ENCODE data around the gene UBR2.
"Not testable (repeated sequence)": the region's sequence is repeated elsewhere in the genome, so short reads cannot be mapped to it uniquely, and the experiment has no call there.

UBR2 gene

DNA sequence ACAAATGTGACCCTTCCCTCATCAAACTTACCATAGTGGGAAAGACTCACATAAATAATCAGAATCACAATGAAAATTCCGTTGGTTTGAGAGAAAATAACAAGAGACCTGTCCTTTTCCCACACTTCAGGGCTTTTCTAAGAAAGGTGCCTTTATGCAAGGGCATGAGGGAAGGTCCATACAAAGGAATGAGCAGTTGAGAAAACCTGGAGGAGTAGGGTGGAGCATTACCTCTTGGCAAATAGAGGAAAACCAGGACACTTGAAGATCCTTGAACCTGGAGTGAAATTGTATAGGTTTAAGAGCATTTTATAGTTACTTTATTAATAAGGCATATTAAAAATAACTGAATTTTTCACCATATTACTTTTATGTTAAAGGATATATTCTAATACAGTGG, 54.3 kb downstream of the UBR2 start:
- DNase-seq (ENCODE audit: low read depth, low spot score): peak; percentile 12

DNA sequence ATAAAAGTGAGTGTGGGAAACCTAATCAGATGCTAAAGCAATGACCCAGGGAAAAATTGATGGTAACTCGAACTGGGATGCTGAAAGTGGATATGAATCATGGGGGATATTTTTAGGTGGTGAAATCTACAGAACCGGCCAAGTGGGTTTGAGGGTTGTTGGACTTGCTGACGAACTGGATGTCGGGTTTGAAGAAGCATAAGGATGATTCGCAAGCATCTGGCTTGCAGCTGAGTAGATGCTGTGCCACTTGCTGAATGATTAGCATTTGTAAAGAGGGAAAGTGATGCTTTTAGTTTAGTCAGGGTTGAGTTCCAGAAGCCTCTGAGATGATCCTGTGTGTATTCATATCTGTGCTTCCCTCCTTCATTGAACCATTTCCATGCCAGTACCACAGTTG, 54.9 kb downstream of the UBR2 start:
- DNase-seq (ENCODE audit: low read depth, low spot score): peak; percentile 15

DNA sequence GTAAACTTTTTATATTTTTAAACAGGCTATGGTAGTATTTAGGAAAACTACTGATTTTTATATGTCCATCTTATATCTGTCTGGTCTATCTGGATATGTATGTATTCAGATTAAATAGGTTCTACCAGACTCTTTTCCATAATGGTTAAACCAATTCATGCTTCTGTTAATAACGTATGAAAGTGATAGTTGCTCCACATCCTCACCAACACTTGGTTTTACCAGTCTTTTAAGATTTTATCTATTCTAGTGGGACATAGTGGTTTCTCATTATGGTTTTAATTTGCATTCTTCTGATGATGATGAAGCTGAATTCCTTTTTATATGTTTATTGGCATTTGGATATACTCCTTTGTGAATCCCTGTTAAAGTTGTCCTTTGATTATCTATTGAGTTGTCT, 56.1 kb downstream of the UBR2 start:
- DNase-seq (ENCODE audit: low read depth, low spot score): no peak

DNA sequence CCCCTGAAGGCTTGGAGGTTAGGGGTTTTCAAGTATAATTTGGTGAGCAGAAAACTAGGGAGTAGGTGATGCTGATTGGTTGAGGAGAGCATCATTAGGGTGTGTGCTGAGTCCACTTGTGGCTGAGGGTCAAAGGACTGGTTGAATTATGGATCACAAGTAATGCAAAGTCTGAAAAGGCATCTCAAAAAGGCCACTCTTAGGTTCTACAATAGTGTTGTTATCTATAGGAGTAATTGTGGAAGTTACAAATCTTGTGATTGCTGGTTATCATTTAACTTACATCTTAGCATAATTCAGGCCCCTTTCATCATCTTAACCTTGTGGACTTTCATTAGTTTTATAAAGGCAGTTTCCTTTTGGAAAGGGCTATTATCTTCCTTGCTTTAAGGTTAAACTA, 60.8 kb downstream of the UBR2 start:
- no peak for DNase-seq (ENCODE audit: low read depth, low spot score)

DNA sequence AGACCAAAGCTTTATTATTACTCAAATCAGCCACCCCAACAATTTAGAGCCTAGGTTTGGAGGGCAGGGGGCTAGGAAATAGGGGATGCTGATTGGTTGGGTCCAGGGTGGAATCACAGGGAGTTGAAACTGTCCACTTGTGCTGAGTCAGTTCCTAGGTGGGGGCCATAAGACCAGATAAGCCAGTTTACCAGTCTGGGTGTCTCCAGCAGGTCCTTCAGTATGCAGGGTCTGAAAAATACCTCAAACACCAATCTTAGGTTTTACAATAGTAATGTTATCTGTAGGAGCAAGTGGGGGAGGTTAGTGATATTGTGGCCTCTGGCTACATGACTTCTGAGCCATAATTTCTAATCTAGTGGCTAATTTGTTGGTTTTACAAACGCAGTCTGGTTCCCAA, 63.2 kb downstream of the UBR2 start:
- DNase-seq (ENCODE audit: low read depth, low spot score): no peak

DNA sequence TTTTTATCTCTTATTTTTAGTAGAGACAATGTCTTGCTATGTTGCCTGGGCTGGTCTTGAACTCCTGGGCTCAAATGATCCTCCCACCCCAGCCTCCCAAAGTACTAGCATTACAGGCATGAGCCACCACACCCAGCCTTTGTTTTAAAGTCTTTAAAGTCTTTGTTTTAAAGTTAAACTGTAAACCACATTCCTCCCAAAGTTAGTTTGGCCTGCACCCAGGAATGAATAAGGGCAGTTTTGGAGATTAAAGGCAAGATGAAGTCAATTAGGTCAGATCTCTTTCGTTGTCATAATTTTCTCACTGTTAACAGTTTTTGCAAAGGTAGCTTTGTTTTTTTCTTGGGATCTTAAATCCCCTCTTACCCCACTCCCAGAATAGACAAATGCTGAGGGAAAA, 63.8 kb downstream of the UBR2 start:
- DNase-seq (ENCODE audit: low read depth, low spot score): no peak

DNA sequence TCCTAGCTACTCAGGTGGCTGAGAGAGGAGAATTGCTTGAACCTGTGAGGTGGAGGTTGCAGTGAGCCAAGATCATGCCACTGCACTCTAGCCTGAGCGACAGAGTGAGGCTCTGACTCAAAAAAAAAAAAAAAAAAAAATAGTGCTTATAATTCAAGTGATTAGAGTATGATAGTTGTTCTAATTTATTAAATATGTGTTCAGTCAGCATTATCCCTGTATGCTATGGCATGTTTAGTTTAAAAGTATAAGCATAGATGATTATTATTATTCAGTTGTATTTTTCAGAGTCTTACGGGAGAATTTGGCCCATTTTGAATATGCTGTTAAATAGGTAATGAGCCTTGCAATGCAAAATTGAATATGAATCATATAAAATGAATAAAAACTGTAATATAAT, 64.8 kb downstream of the UBR2 start:
- DNase-seq (ENCODE audit: low read depth, low spot score): no peak

DNA sequence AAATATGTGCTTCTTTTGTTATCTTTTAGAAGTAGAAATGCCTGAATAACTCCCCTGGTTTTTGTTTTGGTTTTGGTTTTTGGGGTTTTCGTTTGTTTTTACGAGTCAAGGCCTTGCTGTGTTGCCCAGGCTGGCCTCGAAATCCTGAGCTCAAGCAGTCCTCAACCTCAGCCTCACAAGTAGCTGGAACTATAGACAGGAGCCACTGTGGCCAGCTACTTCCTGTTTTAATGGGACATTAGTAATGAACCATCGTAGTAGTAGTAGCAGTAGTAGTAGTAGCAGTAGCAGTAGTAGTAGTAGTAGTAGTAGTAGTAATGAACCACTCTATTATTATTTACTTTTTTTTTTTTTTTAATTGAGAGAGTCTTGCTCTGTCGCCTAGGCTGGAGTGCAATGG, 66.0 kb downstream of the UBR2 start:
- no peak for DNase-seq (ENCODE audit: low read depth, low spot score)

DNA sequence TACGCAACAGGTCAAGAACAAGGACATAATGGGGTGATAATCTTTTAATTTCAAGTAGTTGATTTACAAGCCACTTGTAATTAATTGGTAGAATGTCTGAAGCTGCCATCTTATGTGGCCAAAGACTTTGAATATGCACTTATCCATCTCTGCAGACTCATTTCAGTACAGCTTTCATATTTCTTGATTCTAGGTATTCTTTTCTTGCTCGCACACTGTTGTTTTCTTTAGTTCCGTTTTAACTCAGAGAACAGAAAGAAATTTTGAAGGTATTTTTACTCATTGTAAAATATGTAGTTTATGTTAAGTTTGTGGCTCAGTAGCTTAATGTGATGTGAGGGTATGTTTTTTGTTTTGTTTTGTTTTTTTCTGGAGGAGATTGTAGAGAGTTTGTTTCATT, 73.9 kb downstream of the UBR2 start:
- DNase-seq (ENCODE audit: low read depth, low spot score): no peak

DNA sequence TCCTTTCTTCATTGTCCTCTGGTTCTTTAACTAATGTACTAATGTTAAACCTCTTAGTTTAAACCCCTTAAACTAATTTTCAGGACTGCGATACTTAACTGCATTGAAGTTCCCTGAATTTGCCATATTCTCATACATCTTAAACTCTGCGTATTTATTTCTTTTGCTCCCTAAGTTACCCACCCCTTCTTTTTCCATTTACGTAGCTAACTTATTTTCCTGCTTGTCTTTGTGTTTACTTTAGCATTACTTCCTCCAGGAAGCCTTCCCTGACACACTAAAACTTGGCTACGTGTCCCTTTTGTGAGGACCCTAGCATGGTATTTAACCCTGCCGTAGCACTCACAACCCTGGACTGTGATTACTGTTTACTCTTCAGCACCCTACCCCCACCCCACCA, 79.0 kb downstream of the UBR2 start:
- no peak for DNase-seq (ENCODE audit: low read depth, low spot score)

DNA sequence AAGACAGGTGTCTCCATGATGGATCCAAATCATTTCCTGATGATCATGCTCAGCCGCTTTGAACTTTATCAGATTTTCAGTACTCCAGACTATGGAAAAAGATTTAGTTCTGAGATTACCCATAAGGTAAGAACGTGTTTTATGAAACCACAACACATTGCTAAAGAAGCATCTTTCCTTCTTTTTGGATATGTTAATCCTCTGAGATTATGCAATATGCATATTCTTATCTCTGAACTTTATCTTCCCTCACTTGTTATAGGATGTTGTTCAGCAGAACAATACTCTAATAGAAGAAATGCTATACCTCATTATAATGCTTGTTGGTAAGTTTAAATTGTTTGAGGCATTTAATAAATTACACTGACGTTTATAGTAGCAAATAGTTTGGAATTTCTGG, 80.4 kb downstream of the UBR2 start:
- DNase-seq (ENCODE audit: low read depth, low spot score): no peak

DNA sequence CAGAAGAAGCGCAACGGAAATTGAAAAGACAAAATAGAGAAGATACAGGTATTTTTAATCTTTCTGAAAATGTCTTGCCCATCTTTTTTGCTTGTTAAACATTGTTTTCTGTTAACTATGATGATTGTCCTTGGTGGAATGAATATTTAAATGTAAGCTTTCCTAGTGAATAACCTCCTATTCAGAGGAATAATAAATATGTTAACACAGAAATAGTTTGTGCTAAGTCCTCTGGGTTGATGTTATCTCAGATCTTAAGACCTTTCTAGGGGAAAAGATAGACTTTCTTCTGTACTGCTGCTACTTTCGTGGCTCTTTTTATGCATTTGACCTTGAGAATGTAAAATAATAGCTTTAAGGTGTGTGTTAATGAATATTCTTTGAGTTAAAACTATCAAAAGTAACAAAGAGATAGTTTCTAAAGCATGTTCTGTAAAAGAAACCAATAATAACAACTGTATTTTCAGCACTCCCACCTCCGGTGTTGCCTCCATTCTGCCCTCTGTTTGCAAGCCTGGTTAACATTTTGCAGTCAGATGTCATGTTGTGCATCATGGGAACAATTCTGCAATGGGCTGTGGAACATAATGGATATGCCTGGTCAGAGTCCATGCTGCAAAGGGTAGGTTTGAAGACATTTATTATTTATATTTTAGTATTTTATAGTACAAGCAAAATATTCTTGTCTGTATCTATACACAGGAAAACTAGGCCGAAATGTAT, 88.4 kb downstream of the UBR2 start:
- DNase-seq (ENCODE audit: low read depth, low spot score): no peak

DNA sequence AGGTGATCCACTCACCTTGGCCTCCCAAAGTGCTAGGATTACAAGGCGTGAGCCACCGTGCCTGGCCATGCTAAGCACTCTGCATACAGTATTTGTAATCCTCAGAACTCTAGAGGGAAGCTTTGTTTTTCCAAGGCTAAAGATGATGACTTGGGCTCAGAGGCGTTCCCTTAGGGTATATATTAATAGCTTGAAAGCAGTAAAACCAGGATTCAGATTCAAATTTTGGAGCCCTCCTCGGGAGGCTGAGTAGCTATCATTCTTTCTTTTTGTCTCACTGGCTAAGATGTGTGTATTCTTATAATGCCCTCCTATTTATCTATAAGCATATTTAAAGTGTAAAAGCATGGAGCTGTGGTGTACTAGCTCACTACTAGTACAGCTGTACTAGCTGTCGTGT, 90.0 kb downstream of the UBR2 start:
- no peak for DNase-seq (ENCODE audit: low read depth, low spot score)

DNA sequence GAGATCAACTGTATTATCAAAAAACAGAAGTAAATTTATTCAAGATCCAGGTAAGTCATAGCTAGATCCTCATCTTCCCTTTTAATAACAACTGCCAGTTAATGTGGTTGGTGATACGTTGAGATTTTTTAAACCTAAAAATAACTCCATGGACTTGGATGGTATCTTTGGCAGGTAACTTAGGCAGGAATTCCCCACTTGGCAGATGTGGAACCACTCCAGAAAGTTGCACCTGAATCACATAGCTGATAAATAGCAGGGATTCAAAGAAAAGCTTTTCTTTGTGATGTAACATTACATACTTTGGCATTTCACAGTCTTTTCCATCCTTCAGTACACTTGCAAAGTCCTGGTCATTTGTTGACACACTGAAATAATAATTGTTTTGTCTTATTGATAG, 96.0 kb downstream of the UBR2 start:
- no peak for DNase-seq (ENCODE audit: low read depth, low spot score)

DNA sequence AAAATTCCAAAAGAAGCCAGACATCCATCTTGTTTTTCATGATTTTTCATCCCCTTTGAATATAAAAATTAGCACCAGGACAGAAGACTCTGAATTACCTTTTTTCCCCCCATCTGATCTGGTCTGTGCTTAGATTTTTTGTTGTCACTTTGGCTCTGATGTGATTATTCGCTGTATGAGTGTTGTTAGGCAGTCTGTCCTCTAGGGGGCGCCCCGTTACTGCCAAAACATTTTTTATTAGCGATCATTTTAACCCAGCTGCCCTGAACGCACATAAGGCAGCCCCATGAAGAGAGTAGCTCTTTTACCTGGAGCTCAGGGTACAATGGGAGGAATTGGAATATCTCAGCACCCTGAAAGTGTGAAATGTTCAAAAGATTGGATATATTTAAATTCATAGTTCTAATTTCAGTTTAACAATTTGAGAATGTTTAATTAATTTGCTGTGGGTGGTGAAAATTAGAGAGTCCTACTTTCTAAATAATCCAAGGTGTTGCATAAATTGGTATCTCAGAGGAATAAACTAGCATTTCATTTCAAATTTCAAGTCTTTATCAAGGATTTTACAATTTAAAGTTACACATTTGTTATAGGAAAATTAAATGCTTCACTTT, 97.8 kb downstream of the UBR2 start:
- peak; percentile 1 for DNase-seq (ENCODE audit: low read depth, low spot score)

DNA sequence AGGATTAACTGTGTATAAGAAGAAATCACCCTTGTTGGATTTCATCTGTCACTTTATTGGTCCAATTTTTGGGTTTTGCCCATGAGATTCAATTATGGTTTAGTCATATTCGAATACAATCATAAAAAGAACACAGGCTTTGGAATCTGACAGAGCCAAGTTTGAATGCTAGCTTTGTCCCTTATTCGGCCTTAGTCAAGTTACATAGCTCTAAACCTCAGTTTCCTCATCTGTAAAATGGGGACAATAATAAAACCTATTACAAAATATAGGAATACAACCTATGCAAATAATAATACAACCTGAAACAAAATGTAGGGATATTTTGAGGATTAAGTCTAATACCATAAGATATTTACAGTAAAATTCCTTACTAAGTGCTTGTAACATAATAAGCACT, 100.9 kb downstream of the UBR2 start:
- no peak for DNase-seq (ENCODE audit: low read depth, low spot score)

DNA sequence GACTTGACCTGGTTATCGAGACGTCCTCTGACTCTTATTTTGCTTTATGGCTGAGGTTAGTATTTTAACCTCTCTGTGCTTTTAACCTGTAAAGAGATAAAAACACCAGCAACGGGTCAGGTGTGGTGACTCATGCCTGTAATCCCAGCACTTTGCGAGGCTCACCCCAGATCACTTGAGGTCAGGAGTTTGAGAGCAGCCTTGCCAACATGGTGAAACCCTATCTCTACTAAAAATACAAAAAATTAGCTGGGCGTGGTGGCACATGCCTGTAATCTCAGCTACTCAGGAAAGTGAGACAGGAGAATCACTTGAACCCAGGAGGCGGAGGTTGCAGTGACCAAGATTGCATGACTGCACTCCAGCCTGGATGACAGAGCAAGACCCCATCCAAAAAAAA, 110.5 kb downstream of the UBR2 start:
- not testable (repeated sequence) for DNase-seq (ENCODE audit: low read depth, low spot score)

DNA sequence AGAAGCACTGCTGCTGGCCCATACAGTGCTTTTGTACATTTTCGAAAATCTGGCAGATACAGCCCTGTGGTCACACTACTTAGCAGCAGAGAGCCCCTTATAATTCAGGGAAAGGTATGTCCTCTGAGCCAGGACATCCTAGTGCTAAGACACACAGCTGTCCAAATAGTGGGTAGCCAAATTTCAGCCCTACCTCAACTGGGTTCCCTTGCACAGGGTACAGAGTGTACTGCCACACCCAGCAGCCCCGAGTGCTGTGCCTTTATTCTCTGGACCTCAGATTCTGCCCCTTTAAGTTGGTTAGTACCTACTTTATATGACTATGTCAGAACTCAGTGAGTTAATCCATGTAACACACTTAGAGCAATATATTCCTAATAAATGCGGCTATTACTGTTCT, 111.0 kb downstream of the UBR2 start:
- no peak for DNase-seq (ENCODE audit: low read depth, low spot score)

DNA sequence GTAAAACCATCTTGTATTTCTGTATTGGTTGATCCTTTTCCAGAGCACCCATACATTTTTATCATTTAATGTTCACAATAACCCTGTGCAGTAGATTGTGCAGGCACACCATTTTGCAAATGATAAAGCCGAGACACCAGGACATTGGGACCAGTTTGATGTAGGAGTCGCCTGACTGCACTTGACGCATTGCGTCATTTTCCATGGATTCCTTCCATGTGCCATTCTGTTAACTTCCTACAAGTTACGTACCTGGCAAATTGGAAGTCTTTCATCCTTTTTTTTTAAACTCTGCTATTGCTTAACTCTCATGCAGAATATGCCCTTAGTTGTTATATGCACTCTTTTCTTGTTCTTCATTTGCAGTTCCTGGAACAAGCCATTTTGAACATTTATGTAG, 115.5 kb downstream of the UBR2 start:
- DNase-seq (ENCODE audit: low read depth, low spot score): no peak

DNA sequence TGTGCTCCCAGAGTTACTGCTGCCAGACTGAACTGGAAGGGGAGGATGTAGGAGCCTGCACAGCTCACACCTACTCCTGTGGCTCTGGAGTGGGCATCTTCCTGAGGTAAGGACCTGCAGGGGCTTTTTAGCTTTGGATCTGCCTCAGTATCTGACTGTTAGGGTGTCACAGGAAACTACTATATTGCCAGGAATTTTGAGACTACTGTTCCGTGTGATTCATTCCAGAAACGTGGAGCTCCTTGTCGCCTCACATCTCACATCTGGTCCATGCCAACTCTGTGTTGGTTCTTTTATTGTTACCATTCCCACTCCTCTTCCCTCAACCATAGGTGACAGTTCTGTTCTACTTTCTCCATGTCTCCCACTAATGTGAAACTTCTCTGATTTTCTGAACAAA, 124.5 kb downstream of the UBR2 start:
- DNase-seq (ENCODE audit: low read depth, low spot score): no peak

DNA sequence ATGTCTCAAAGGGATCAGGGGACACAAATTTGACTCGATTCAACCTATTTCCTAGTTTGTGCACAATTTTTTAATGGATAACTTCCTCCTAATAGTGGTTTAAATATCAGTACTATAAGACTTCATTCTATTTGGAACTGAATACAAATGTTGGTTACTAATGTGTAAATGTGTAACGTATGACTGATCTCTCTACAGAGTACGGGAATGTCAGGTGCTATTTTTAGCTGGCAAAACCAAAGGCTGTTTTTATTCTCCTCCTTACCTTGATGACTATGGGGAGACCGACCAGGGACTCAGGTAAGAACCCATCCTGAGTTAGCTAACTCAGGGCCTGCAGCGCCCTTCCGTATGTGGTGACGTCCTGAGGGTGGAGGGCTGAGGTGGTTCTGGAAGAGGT, 125.5 kb downstream of the UBR2 start:
- DNase-seq (ENCODE audit: low read depth, low spot score): no peak

DNA sequence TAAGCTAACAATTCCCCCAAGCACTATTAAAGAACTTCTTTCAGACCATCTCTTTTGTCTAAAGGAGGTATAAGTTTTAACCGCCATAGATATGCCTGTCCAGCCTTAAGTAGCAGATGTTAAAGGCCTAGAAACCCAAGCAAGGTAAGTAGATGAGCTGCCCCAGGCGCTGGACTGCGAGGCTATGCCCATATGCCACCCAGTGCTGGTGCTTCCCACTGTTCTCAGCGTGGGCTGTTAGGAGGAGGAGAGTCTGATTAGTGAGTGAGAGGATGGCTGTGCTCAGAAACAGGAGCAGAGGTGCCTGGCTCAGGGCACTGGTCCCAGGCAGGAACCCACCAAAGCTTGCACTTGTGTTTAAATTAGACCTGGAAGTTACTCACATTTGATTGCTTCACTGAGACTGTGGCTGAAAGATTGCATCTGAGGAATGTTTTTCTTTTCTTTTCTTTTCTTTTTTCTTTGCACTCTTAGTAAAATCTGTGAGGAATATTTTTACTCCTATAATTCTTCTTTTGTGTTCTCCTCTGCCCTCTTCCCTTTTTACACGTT, 126.4 kb downstream of the UBR2 start:
- DNase-seq (ENCODE audit: low read depth, low spot score): no peak

DNA sequence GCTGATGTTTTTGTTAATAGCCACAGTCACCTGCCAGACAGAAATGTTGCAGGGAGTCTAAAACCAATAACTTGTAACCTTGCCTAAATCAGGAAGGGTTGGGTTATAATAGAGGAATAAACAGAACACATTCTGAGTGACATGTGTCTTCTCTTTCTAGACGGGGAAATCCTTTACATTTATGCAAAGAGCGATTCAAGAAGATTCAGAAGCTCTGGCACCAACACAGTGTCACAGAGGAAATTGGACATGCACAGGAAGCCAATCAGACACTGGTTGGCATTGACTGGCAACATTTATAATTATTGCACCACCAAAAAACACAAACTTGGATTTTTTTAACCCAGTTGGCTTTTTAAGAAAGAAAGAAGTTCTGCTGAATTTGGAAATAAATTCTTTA, 127.0 kb downstream of the UBR2 start:
- DNase-seq (ENCODE audit: low read depth, low spot score): no peak
